IPS DF 4.7 (cell line): ENCODE data around the gene ADCY7.

ENCODE experiments used
- DNase-seq: peaks from one replicate; pipeline ENCODE4 v3.0.0-alpha.2; 2013; ENCODE audit warnings: low spot score; ENCODE audit errors: extremely low read depth

ADCY7 gene

GRCh38 chr16:50310308-50311133, 44.2 kb downstream of the ADCY7 start:
- DNase-seq: no peak

DNA sequence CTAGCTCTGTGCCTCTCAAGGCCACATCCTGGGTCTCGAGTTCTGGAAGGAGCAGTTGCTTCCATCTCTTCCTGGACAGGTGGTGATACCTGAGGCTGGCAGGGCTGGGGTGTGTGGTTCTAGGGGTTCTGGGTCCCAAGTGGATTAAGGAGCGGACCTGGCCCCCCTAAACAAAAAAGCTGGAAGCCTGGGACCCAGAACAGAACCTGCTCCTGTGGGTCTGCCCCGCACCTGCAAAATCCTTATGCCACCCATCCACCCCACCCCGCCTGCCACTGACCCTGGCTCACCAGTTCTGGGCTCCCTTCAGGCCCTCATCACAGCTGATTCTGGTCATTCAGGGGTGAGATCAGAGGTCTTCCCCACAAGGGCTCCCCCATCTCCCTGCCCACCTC, 44.8 kb downstream of the ADCY7 start:
- no peak for DNase-seq

DNA sequence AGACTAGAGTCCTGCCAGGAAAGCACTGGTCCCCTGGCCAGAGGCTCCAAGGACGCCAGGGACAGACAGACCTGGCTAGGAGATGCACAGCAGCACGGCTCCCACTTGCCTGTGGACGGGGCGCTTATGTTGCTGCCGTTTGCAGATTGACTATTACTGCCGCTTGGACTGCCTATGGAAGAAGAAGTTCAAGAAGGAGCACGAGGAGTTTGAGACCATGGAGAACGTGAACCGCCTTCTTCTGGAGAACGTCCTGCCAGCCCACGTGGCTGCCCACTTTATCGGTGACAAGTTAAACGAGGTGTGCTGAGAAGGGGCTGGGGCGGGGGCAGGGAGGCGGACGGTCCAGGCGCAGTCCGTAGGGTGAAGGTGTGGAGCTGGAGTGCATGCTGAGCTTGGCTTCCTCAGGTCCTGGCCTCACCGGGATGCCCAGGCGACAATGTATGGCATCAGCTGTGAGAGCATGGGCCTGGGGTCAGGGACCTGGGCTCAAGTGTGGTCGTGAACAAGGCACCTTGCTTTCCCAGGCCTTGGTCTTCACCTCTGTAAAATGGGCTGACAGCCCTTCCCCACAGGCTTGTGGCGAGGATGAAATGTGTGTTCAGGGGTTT, 45.6 kb downstream of the ADCY7 start:
- DNase-seq: no peak

GRCh38 chr16:50313596-50314478, 47.5 kb downstream of the ADCY7 start:
- no peak for DNase-seq

- DNase-seq: no peak
These were observed 48.3 kb downstream of the ADCY7 start for GRCh38 chr16:50314665-50315064.

- DNase-seq: no peak
These were observed 49.1 kb downstream of the ADCY7 start for GRCh38 chr16:50315346-50315997.

GRCh38 chr16:50316102-50316847, 49.9 kb downstream of the ADCY7 start:
- no peak for DNase-seq

GRCh38 chr16:50316848-50317630, 50.7 kb downstream of the ADCY7 start:
- no peak for DNase-seq

DNA sequence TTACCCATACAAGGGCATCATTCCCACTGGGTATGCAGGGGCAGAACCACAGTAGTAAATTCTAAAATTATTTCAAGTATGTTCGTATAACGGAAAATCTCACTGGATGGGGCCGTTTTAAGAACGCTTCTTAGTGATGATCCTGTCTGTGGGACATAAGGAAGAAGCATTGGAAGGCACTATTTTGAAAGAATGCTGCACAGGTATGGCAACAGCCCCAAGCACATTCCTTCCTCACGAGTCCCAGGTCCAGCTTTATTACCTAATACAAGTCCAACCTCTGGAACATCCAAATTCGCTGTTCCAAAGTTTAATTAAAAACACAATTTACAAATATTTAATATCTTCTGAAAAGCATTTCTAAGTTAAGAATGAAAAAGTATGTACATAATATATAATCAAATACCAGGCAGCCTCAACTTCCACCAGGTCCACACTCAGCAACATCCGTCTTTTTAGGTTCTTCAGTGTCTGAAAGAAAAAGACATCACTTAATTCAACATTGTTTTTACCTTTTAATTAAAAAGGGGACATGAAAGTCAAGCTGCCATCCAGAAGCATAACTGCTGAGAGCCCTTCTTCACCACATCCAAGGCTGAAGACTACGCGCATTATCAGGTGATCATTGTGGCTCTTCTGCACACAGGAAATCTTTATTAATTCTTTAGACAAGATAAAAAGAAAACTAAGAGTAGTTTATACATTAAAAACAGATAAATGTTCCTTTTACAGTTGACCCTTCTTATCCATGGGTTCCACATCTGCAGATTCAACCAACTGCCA, 52.6 kb downstream of the ADCY7 start:
- DNase-seq: no peak

DNA sequence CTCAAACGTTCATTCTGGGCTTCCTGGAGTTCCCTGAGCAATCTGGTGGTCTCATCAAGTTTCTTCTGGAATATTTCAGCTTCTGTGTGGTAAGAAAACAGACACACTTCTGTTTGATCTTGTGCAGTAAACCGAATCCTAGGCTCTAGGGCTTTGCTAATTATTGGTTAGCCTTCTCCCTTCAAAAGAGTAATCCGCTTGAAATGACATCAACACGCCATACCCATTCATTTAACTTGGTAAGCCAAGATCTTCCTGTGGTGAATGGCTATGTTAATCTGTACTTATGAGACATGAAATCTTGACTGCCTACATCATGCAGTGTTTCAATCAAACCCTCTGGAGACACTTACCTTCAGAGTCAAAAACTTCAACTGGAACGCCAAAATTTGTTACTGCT, 54.0 kb downstream of the ADCY7 start:
- no peak for DNase-seq

DNA sequence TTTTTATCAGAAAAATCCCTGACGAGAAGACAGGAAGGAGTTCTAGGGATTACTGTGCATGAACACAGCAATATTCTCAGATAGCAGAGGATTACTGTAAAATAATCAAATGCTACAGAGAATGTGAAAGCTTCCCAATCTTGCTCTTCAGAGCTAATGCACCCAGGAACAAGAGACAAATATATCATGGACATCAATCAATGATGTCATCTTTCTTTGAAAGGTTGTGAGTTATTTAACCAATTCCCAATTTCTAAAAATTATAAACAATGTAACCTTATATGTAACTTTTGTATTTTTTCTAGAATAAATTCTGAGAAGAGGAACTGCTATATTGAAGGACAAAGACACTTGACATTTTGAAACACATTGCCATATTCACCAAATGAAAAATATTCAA, 56.0 kb downstream of the ADCY7 start:
- no peak for DNase-seq

DNA sequence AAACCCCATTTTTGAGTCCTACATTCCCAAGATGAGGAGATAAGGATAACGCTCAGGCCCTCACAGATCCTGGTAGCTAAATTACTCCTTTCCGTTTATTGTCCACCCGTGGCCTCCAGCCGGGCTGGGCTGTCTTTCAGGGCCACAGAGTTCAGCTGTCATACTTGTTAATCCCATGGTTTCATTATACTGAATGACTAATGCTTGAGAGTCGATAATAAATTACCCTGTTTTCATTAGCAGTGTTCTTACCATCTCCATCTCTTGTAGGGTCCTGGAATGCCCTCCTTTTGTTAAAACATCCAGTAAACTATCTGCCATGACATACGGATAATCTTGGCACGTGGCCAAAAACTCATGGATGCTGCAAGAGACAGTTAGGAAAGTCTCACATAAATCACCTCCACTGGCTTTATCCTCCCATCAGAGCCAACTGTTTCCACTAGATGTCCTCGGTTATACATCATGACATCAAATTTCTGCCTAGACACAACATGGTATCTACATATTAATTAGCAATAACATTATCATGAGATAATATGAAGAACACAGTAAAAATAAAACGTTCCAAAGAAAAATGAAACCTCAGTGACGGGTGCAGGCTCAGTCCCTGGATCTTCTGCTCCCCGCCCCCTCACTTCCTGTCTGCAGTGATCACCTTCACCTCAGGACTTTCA, 57.1 kb downstream of the ADCY7 start:
- DNase-seq: no peak

- no peak for DNase-seq
These were observed 58.0 kb downstream of the ADCY7 start for GRCh38 chr16:50324345-50324744.

GRCh38 chr16:50326264-50326663, 59.9 kb downstream of the ADCY7 start:
- no peak for DNase-seq

GRCh38 chr16:50326835-50327465, 60.6 kb downstream of the ADCY7 start:
- no peak for DNase-seq

DNA sequence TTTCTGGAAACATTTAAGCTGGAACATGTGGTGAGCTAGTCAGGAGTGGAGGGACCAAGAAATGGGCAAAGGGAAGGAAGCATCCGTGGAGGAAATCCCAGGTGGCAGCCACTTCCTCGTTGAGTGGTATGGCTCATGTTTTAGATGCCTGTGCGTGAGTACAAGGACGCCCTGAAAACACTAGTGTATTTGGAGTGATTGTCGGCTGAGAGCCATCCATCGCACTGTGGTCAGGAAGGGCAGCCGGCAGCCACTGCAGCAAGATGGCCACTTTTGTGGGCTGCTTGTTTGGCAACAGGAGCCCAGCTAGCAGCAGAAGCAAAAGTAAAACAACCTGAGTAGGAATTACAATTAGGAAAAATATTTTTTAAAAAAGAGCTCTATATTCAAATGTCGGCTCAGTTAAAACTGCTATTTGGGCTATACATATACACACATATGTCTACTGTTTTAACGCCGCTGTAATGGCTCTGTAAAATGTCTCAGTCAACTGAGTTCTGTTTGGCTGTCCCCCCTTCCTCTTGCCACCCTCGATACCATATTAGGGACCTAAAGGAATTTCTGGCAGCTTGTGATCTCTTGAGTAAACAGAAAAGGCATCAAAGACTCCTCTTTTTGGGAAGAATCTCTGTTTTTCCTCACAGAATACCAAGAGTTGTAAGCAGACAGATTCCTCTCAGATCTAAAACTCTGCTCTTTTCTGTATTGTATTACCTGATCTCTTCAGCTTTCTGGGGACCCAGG, 63.3 kb downstream of the ADCY7 start:
- no peak for DNase-seq

DNA sequence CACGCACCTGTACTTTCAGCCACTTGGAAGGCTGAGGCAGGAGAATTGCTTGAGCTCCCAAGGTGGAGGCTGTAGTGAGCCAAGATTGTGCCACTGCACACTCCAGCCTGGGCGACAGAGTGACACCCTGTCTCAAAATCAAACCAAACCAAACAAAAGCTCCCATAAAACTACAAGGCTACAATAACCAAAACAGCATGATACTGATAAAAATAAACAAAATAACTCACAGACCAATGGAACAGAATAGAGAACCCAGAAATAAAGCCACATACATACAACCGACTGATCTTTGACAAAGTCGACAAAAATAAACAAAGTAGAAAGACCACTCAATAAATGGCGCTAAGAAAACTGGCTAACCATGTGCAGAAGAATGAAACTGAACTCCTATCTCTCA, 65.2 kb downstream of the ADCY7 start:
- no peak for DNase-seq

- no peak for DNase-seq
These were observed 66.2 kb downstream of the ADCY7 start for GRCh38 chr16:50332599-50332998.
